Prostate gland (tissue), 2 donors: ENCODE measurements around the gene UNC5B.

Experiments
- CTCF ChIP-seq, 4 experiments: fragments of 200-600 bp in 2 of 4; fragments of 450-650 bp in 2 of 4; sonication (generic) in 2 of 4; IDR thresholded peaks; 1 replicate in 3 of 4; 2 replicates in 1 of 4; pipeline ENCODE4 v1.5.1; 2016 to 2019; ENCODE audit warnings: antibody characterized with exemption in 4 of 4, mild to moderate bottlenecking in 2 of 4, moderate library complexity in 2 of 4
- POLR2A ChIP-seq: fragments of 450-650 bp; IDR thresholded peaks from one replicate; pipeline ENCODE4 v1.6.1; 2016; ENCODE audit warnings: antibody characterized with exemption, mild to moderate bottlenecking

- no peak for TF ChIP-seq CTCF (IDR thresholded peaks at IDR 0.05)
- peak; percentile 29 for TF ChIP-seq POLR2A
Observed at GRCh38 chr10:71232089-71232998, 20.0 kb downstream of the UNC5B start.
